K562 (cell line): ENCODE measurements around the gene HMCES. TPM values are rescaled to one million over a fixed set of nuclear protein-coding genes. Genes with fewer than 3 reads are reported as not detected.
A peak's percentile ranks its signal among the peaks of the same experiment; 100 is the strongest.

Experiments used
- BDP1 ChIP-seq: IDR thresholded peaks from 3 replicates; pipeline ENCODE4 v1.6.1; 2011; ENCODE audit not compliant: insufficient read length, insufficient read depth
- CBX1 ChIP-seq: sonication (generic); IDR thresholded peaks from 2 replicates; pipeline ENCODE4 v1.6.1; 2016; ENCODE audit warnings: antibody characterized with exemption, low read depth, mild to moderate bottlenecking
- CHD1 ChIP-seq: fragments of 200-600 bp; sonication (generic); IDR thresholded peaks from one replicate; pipeline ENCODE4 v1.6.1; 2012; ENCODE audit warnings: mild to moderate bottlenecking, moderate library complexity, low read length, inconsistent platforms
- CLOCK ChIP-seq: fragments of 250-450 bp; sonication (Bioruptor Pico); IDR thresholded peaks from 2 replicates; pipeline ENCODE4 v1.4.0; 2020; ENCODE audit warnings: mild to moderate bottlenecking, moderate library complexity, borderline replicate concordance
- FOXA3 ChIP-seq, 2 experiments: fragments of 450-650 bp in 1 of 2; sonication (generic) in 1 of 2; formaldehyde crosslinking; IDR thresholded peaks in 1 of 2; conservative IDR thresholded peaks in 1 of 2; 2 replicates each; pipeline versions ENCODE4 v1.4.0 to v1.8.0; 2020 to 2022; ENCODE audit warnings: mild to moderate bottlenecking in 2 of 2, missing genetic modification reagents in 1 of 2
- GABPB1 ChIP-seq: sonication (generic); formaldehyde crosslinking; IDR thresholded peaks from 2 replicates; pipeline ENCODE4 v1.8.0; 2022; ENCODE audit warnings: mild to moderate bottlenecking, missing genetic modification reagents
- KDM5B ChIP-seq: fragments of 200-600 bp; sonication (generic); IDR thresholded peaks from 2 replicates; pipeline ENCODE4 v1.6.1; 2012; ENCODE audit warnings: low read depth, mild to moderate bottlenecking, moderate library complexity, low read length, control low read depth, inconsistent platforms; ENCODE audit not compliant: insufficient replicate concordance
- LARP7 ChIP-seq: fragments of 450-650 bp; IDR thresholded peaks from 2 replicates; pipeline ENCODE4 v1.6.1; 2016
- MED1 ChIP-seq: sonication (generic); formaldehyde crosslinking; IDR thresholded peaks from 2 replicates; pipeline ENCODE4 v1.8.1; 2023; ENCODE audit warnings: missing genetic modification reagents, borderline replicate concordance
- NCOA4 ChIP-seq: fragments of 450-650 bp; IDR thresholded peaks from 2 replicates; pipeline ENCODE4 v1.6.1; 2018; ENCODE audit warnings: mild to moderate bottlenecking; ENCODE audit not compliant: partially characterized antibody
- NR2F6 ChIP-seq: fragments of 450-650 bp; formaldehyde crosslinking; IDR thresholded peaks from 2 replicates; pipeline ENCODE4 v1.4.0; 2020; ENCODE audit warnings: mild to moderate bottlenecking
- POLR3G ChIP-seq: IDR thresholded peaks from 2 replicates; pipeline ENCODE4 v1.6.1; 2011; ENCODE audit not compliant: insufficient read length, insufficient replicate concordance; ENCODE audit errors: extremely low read depth
- PTTG1 ChIP-seq: fragments of 450-650 bp; IDR thresholded peaks from 2 replicates; pipeline ENCODE4 v1.6.1; 2016; ENCODE audit warnings: low read depth, mild to moderate bottlenecking, missing genetic modification characterization, missing compliant biosample characterization
- RBM14 ChIP-seq: fragments of 200-400 bp; formaldehyde crosslinking; IDR thresholded peaks from 2 replicates; pipeline ENCODE4 v1.6.1; 2018; ENCODE audit warnings: low read depth, mild to moderate bottlenecking, low read length, moderate library complexity, borderline replicate concordance; ENCODE audit not compliant: insufficient read depth
- SREBF2 ChIP-seq: sonication (generic); formaldehyde crosslinking; IDR thresholded peaks from 2 replicates; pipeline ENCODE4 v1.4.0; 2020; ENCODE audit warnings: mild to moderate bottlenecking, missing genetic modification reagents
- STAT5B ChIP-seq: fragments of 250-450 bp; sonication (Bioruptor Pico); IDR thresholded peaks from 2 replicates; pipeline ENCODE4 v1.8.0; 2021; ENCODE audit warnings: mild to moderate bottlenecking, inconsistent platforms
- TAF9B ChIP-seq: fragments of 450-650 bp; IDR thresholded peaks from 2 replicates; pipeline ENCODE4 v1.6.1; 2018; ENCODE audit warnings: mild to moderate bottlenecking; ENCODE audit not compliant: partially characterized antibody
- TAL1 ChIP-seq: fragments of 450-650 bp; IDR thresholded peaks from 2 replicates; pipeline ENCODE4 v1.6.1; 2016; ENCODE audit warnings: mild to moderate bottlenecking
- TCF7L2 ChIP-seq: fragments of 150-350 bp; IDR thresholded peaks from 2 replicates; pipeline ENCODE4 v1.6.1; 2016; ENCODE audit warnings: low read depth, mild to moderate bottlenecking, low read length, moderate library complexity
- TFAM ChIP-seq: fragments of 250-450 bp; sonication (Bioruptor Pico); conservative IDR thresholded peaks from 2 replicates; pipeline ENCODE4 v1.5.0; 2021; ENCODE audit warnings: mild to moderate bottlenecking, moderate library complexity
- USF1 ChIP-seq: sonication (generic); formaldehyde crosslinking; IDR thresholded peaks from 2 replicates; pipeline ENCODE4 v1.9.0; 2022; ENCODE audit warnings: mild to moderate bottlenecking, missing genetic modification reagents
- ZNF174 ChIP-seq: fragments of 250-450 bp; sonication (Bioruptor Pico); IDR thresholded peaks from 2 replicates; pipeline ENCODE4 v1.4.0; 2020; ENCODE audit warnings: mild to moderate bottlenecking
- ZNF224 ChIP-seq: sonication (generic); formaldehyde crosslinking; IDR thresholded peaks from 2 replicates; pipeline ENCODE4 v1.8.0; 2022; ENCODE audit warnings: mild to moderate bottlenecking, missing genetic modification reagents
- ZNF644 ChIP-seq: fragments of 200-800 bp; sonication (Bioruptor generic); IDR thresholded peaks from 2 replicates; pipeline ENCODE4 v1.6.1; 2016; ENCODE audit warnings: low read depth, missing genetic modification characterization, missing compliant biosample characterization
- polyA plus RNA-seq, 8 experiments: library from polyadenylated mRNA; depleted of rRNA in 4 of 8; stranded (reverse) in 5 of 8; unstranded in 3 of 8; fragments of >200 nt; fragmentation: Nextera tagmentation in 2 of 8; fragmentation: Illumina TruSeq in 1 of 8; extraction: Ambion mirVana in 2 of 8; extraction: Trizol in 1 of 8; gene quantifications; 2 replicates each; pipeline versions ENCODE4 v1.2.1 to v1.2.3, GENCODE V29; 2011 to 2014; ENCODE audit warnings: inconsistent platforms in 1 of 8, missing spikeins in 1 of 8
- total RNA-seq, 7 experiments: library from RNA; depleted of rRNA in 6 of 7; stranded (reverse); fragments of >200 nt in 6 of 7; fragmentation: Illumina TruSeq in 2 of 7; extraction: Trizol in 2 of 7; gene quantifications; 2 replicates each; pipeline versions ENCODE4 v1.2.1 to v1.2.3, GENCODE V29; 2011 to 2021; ENCODE audit warnings: low replicate concordance in 1 of 7

Gene HMCES
- total and polyA plus RNA-seq, 9 of the 15 experiments (the other 6 are each of a cell fraction or from before 2014, with no cell fraction given): 18.8 to 45.3 (median 24.8) TPM

GRCh38 chr3:129316248-129317013 lies 37.8 kb downstream of the HMCES start (continued):
- TF ChIP-seq ZNF224 (CRISPR knock-in tag) (no peak), USF1 (peak; percentile 73), PTTG1 (tag) (no peak), GABPB1 (CRISPR knock-in tag) (no peak; the same call in 1 of the 2 replicates), LARP7 (no peak), CHD1 (no peak), TFAM (CRISPR knock-in tag) (no peak), ZNF644 (tag) (no peak), NCOA4 (no peak), MED1 (no peak), BDP1 (no peak), SREBF2 (CRISPR knock-in tag) (no peak), KDM5B (peak; percentile 99), TCF7L2 (no peak), CBX1 (no peak), ZNF174 (no peak), POLR3G (no peak), RBM14 (0 out of 2 replicates have a peak, but pooled peaks have one; percentile 29), NR2F6 (CRISPR knock-in tag) (no peak), CLOCK (CRISPR knock-in tag) (no peak), TAL1 (no peak), STAT5B (CRISPR knock-in tag) (no peak), TAF9B (peak; percentile 47), FOXA3 (CRISPR knock-in tag; conservative IDR thresholded peaks at IDR 0.05 in 1 of 2, IDR thresholded peaks at IDR 0.05 in 1 of 2) (no peak)
